Measurements from ENCODE around the gene ADGRF3. TPM values are rescaled to one million over a fixed set of nuclear protein-coding genes. Genes with fewer than 3 reads are reported as not detected.
"Not testable (repeated sequence)": the region's sequence is repeated elsewhere in the genome, so short reads cannot be mapped to it uniquely, and the experiment has no call there.

Gene ADGRF3, protein sequence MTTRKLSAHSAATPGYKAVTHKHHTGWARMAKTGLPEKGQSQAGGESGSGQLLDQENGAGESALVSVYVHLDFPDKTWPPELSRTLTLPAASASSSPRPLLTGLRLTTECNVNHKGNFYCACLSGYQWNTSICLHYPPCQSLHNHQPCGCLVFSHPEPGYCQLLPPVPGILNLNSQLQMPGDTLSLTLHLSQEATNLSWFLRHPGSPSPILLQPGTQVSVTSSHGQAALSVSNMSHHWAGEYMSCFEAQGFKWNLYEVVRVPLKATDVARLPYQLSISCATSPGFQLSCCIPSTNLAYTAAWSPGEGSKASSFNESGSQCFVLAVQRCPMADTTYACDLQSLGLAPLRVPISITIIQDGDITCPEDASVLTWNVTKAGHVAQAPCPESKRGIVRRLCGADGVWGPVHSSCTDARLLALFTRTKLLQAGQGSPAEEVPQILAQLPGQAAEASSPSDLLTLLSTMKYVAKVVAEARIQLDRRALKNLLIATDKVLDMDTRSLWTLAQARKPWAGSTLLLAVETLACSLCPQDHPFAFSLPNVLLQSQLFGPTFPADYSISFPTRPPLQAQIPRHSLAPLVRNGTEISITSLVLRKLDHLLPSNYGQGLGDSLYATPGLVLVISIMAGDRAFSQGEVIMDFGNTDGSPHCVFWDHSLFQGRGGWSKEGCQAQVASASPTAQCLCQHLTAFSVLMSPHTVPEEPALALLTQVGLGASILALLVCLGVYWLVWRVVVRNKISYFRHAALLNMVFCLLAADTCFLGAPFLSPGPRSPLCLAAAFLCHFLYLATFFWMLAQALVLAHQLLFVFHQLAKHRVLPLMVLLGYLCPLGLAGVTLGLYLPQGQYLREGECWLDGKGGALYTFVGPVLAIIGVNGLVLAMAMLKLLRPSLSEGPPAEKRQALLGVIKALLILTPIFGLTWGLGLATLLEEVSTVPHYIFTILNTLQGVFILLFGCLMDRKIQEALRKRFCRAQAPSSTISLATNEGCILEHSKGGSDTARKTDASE
- polyA plus RNA-seq = under 1 TPM in 2 of 3 donors, not detected in 1; 0.10 to 0.22 TPM

DNA sequence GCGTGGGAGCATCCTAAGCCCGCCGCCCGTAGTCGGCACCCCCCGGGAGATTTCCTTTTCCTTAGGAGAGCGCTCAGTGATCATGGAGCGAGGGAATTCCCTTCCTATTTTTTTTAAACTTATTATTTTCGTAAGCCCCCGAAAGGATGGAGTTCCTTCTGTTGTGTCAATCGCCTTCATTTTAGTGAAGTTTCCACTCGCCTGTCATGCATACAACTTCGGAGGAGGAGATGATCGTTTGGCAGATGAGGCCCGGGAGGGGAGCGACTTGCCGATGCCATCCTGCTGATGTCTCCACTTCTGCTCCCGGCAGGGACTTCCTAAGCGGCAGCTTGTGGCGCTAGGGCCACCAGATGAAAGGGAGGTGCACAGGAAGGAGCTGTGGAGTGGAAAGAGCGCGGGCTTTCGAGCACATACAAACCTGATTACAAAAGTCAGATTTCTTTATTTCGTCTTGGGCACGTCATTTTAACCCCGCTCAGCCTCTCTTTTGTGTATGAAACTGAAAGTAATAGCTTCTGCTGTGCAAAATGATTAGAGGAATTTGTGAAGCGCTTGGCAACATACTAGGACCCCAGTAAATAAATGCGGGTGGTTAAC lies at the start of gene ADGRF3:
TSS of gene ADGRF3 (minus strand) at position 336 of the 600 bp plus-strand sequence. CDS start 555 bp downstream, outside the sequence.
- H3K27ac ChIP-seq (ENCODE audit: low read depth, low read length) = no peak within 1 kb of the TSS
- WGBS, 3 donors = 0 to 1% (median 0%) methylated on average over 26 to 28 of the region's 28 CpGs

DNA sequence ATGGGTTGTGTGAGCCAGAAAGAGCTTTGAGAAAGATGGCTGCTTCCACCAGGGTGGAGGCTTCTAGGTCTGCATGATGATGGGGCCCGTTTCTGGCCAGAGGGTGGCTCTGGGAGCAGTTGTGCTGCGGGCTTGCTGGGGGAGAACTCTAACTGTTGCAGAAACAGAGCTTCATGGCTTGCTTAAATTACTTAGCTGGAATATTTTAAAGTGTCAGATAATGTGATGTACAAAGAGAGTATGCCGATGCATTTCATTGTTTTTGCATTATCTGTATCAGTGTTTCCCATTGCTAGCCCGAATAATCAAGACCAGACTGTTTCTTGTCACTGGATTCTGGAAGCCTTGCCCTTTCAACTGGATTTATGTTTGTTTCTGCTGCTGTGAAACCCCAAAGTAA lies 48.8 kb upstream of the ADGRF3 start:
- 66 to 83% (median 76%) methylated on average over 4 of the region's 4 CpGs for WGBS, 3 donors
- H3K27ac ChIP-seq (ENCODE audit: low read depth, low read length) = no peak overlapping the region

DNA sequence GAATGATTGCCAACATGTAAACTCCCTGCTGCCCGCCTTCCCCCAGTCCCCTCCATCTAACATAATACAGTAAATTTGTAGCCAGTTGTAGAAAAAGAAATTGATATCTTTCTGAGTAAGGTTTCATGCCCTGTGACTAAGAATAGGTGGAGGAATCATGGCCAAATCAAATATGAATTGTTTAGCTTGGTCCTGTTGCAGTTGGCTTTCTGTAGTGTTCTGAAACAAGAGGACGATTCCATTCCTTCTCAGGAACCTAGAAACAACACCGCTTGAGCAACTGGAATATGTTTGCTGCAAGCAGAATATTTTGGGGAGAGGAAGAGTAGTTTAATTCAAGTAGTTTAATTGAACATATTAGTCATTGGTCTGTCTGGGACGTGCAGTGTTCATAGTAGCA lies 48.1 kb upstream of the ADGRF3 start:
- WGBS, 3 donors = 80 to 94% (median 94%) methylated on average over 4 of the region's 4 CpGs
- no peak overlapping the region for H3K27ac ChIP-seq (ENCODE audit: low read depth, low read length)

DNA sequence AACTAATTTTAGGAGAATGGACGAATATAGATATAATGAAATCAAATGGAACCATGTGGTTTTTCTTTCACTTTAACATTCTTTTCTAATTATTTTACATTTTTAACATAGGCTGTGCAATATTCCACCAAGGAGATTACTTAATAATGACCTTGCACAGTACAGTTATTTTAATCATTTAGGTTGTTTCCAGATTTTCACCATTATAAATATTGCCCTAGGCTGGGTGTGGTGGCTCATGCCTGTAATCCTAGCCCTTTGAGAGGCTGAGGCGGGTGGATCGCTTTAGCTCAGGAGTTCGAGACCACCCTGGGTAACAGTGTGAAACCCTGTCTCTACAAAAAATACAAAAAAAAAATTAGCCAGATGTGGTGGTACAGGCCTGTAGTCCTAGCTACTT lies 40.6 kb upstream of the ADGRF3 start:
- WGBS, 3 donors = 95 to 98% (median 97%) methylated on average over 4 of the region's 4 CpGs
- no peak overlapping the region for H3K27ac ChIP-seq (ENCODE audit: low read depth, low read length)

DNA sequence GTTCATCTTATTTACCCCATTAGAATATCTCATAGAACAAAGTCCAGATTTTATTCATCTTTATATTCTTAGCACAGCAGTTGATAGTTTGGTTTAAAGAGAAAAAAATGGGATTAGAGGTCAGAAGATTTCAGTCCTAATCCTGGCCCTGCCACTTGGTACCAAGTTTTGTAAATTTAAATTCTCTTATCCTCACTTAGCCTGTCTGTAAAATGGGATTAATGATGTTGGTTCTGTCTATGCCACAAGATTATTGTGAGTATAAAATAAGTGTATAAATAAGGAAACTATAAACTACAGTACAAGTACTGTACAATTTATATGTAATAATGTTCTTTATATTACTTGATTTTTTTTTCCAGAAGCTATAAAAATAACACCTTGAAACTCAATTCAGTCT lies 38.0 kb upstream of the ADGRF3 start:
- H3K27ac ChIP-seq (ENCODE audit: low read depth, low read length) = no peak overlapping the region

DNA sequence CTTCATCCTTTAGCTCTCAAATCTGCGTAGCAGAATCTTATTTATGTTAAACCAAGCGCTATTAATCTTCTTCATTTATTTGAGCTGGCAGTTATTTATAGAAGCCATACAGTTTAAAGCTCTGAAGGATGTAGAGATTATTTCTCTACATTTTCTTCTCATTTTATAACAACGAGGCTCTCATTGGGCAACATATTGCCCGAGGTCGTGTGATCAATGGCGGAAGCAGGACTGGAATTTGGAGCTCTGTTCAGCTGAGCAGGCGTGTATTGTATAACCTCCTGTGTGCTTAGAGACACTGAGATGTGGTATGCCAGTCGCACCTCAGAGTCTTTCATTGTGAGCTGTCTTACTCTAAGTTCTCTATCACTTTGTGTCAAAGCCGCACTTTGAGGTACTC lies 37.6 kb upstream of the ADGRF3 start:
- no peak overlapping the region for H3K27ac ChIP-seq (ENCODE audit: low read depth, low read length)
- WGBS, 3 donors = 90 to 94% (median 92%) methylated on average over 9 of the region's 9 CpGs

DNA sequence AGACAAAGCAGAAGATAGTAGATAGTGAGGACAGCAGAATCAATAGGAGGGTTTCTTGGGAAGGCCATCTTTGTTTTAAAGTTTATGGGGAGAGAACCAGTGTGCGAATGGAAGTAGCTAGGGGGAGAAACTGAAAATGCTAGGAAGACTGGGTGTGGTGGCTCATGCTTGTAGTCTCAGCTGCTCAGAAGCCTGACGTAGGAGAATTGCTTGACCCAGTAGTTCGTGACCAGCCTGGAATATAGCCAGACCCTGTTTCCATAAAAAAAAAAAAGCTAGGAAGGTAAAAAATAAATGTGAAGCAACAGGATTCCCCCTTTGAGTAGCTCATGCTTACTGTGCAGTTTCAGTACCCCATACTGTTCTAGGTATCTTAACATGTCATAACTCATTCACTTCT lies 36.0 kb upstream of the ADGRF3 start:
- WGBS, 3 donors = 88 to 96% (median 92%) methylated on average over 3 of the region's 3 CpGs
- H3K27ac ChIP-seq (ENCODE audit: low read depth, low read length) = no peak overlapping the region

DNA sequence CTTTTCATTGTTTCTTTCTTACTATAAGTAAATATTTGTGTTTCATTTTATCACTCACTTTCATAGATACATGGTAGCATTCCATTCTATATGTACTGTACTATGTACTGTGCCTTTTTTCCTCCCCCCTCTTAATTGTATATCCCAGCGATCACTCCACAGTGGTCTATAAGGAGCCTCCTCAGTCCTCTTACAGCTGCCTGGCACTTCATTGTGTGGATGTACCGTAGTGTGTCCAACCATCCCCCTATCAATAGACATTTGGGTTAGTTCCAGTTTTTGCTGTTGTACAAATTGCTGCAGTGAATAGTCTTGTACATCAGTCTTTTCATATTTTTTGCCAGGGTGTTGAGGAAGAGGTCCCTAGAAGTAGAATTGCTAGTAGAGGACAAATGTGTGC lies 33.7 kb upstream of the ADGRF3 start:
- WGBS, 3 donors = 89 to 93% (median 91%) methylated on average over 2 of the region's 2 CpGs
- no peak overlapping the region for H3K27ac ChIP-seq (ENCODE audit: low read depth, low read length)

DNA sequence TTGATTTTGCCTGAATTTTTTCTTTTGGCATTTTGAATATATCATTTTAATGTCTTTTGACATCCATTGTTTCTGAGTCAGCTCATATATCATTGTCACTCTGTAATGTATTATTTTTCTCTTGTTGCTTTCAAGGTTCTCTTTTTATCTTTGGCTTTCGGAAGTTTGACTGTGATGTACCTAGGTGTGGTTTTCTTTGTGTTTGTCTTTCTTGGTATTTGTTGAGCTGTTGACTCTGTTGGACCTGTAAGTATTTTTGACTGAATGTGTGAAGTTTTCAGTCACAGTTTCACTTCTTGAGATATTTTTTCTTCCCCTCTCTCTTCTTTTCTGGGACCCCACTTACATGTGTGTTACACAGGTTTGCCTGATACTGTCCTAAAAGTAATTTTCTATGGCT lies 30.2 kb upstream of the ADGRF3 start:
- no peak overlapping the region for H3K27ac ChIP-seq (ENCODE audit: low read depth, low read length)
- WGBS, 3 donors = 96 to 98% (median 98%) methylated on average over 1 of the region's 1 CpG

DNA sequence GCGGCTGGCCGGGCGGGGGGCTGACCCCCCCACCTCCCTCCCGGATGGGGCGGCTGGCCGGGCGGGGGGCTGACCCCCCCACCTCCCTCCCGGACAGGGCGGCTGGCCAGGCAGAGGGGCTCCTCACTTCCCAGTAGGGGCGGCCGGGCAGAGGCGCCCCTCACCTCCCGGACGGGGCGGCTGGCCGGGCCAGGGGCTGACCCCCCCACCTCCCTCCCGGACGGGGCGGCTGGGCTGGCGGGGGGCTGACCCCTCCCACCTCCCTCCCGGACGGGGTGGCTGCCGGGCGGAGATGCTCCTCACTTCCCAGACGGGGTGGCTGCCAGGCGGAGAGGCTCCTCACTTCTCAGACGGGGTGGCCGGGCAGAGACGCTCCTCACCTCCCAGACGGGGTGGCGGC lies 24.3 kb upstream of the ADGRF3 start:
- not testable (repeated sequence) for H3K27ac ChIP-seq (ENCODE audit: low read depth, low read length)
- WGBS, 3 donors = 67 to 96% methylated on average over 3 to 15 of the region's 31 CpGs; no CpG with 5 or more reads in 1 of the 3 donors

DNA sequence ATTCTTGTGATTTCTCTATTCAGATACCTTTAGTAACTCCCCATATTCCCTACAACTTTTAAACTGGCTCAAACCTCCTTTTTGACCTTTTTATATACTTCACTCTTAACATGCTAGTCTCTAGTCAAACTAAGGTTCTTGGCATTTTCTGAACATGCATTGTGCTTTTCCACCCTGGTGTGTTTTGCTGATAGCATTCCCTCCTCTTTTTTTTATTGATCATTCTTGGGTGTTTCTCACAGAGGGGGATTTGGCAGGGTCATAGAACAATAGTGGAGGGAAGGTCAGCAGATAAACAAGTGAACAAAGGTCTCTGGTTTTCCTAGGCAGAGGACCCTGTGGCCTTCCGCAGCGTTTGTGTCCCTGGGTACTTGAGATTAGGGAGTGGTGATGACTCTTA lies 23.1 kb upstream of the ADGRF3 start:
- 25 to 69% (median 40%) methylated on average over 2 of the region's 2 CpGs for WGBS, 3 donors
- H3K27ac ChIP-seq (ENCODE audit: low read depth, low read length) = not testable (repeated sequence)

DNA sequence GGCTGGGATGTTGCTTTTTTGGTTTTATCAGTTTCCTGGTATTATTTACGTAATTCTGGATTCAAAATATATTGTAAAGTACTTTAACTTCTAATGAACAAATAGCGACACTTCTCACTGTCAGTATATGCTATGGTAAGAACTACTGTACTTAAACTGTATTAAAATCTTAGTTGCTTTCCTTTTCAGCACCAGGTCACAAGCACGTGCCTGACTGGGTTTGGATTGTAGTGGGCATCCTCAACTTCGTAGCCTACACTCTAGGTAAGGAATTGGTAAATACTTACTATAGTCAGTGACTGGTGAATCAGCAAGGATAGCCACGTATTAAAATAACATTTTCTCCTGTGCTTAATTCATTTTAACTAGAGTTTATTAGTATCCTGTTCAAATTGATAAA lies 20.4 kb upstream of the ADGRF3 start:
- H3K27ac ChIP-seq (ENCODE audit: low read depth, low read length) = no peak overlapping the region
- 91 to 94% (median 94%) methylated on average over 5 of the region's 5 CpGs for WGBS, 3 donors

DNA sequence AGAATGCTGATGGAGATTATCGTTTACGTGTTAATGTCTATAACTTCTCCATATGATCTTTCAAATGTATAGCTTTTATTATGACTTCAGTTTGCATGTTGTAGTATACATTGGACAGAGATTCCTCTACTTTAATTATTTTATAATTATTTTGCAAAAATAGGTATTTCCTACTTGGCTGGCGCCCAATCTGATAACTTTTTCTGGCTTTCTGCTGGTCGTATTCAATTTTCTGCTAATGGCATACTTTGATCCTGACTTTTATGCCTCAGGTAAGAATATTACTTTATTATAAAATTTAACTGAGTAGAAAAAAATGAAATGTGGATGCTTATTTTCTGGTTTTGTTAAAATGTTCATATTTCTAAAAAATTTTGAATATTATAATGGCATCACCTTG lies 18.1 kb upstream of the ADGRF3 start:
- WGBS, 3 donors = 92 to 94% (median 93%) methylated on average over 4 of the region's 4 CpGs
- H3K27ac ChIP-seq (ENCODE audit: low read depth, low read length) = no peak overlapping the region

DNA sequence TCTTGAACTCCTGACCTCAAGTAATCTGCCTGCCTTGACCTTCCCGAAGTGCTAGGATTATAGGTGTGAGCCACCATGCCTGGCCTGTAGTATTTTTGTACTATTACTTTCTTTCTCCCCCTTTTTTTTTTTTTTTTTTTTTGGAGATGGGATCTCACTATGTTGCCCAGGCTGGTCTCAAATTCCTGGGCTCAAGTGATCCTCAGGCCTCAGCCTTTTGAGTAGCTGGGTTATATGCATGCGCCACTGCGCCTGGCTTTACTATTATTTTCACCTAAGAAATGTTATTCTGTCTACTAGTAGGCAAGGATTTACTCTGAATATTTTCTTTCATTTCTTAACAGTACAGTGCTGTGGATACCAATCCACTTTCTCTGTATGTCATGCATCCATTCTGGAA lies 17.4 kb upstream of the ADGRF3 start:
- WGBS, 3 donors = 79 to 94% (median 93%) methylated on average over 3 of the region's 3 CpGs

DNA sequence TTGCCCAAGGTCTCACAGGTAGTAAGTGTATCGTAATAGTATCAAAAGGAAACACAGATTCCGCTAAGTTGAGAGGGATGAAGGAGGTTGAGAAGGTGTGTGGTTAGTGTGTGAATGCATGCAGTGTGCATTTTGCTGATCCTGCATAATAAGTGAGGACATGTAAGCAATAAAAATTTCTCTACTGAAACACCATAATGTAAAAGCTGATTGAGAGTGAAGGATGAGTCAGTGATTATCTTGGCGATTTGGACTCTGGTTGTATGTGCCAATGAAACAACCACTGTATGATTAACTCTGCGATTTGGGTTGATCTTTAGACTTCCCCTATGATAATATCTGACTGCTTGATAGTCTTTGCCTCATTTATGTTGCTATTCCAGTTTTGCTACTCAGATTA lies 16.7 kb upstream of the ADGRF3 start:
- WGBS, 3 donors = 77 to 84% (median 79%) methylated on average over 4 of the region's 4 CpGs
- H3K27ac ChIP-seq (ENCODE audit: low read depth, low read length) = no peak overlapping the region

More for the DNA sequence above, 17.4 kb upstream of the ADGRF3 start:
- no peak overlapping the region for H3K27ac ChIP-seq (ENCODE audit: low read depth, low read length)

DNA sequence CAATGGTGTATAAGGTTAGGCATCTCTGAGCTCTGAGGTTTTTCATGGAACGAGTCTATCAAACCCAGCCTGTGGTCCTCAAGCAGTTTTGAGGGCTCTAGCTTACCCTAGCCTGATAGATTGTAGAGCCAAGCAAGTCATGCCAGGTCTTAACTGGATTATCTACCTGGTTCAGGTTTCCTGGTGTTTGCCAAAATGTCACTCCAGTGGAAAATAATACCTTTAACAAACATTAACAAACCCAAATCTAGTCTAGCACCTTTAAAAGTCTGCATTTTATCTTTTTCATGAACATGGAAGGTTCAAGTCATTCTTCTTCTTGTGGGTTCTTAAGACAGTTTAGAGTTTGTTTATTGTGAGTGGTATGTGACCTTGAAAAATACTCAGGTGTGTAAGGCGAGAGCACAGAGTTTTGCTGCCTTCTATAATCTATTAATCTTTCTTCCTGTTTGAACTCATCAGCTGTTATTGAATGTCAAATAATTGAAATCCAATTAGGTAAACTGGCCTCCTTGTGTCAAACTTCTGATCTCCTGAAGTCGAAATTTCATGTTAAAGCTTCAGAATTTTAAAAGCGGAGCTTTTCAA lies 13.4 kb upstream of the ADGRF3 start:
- 41 to 94% (median 92%) methylated on average over 4 of the region's 4 CpGs for WGBS, 3 donors
- no peak overlapping the region for H3K27ac ChIP-seq (ENCODE audit: low read depth, low read length)

DNA sequence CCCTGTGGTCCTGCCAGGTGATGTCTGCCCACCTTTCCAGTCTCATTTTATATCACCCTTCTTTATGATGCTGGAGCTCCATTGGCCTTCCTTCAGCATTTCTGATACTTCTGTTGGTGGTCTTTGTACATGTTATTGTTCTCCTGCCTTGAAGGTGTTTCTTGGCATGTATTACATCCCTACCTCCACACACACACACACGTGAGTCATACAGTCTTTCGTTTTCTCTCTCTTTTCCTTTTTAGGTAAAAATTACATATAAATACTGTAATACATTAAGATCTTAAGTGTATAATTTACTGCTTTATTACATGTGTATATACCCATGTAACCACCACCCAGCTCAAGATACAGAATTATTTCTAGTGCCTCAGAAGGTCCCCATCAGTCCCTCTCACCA lies 10.2 kb upstream of the ADGRF3 start:
- 78 to 92% (median 84%) methylated on average over 2 of the region's 2 CpGs for WGBS, 3 donors
- no peak overlapping the region for H3K27ac ChIP-seq (ENCODE audit: low read depth, low read length)

DNA sequence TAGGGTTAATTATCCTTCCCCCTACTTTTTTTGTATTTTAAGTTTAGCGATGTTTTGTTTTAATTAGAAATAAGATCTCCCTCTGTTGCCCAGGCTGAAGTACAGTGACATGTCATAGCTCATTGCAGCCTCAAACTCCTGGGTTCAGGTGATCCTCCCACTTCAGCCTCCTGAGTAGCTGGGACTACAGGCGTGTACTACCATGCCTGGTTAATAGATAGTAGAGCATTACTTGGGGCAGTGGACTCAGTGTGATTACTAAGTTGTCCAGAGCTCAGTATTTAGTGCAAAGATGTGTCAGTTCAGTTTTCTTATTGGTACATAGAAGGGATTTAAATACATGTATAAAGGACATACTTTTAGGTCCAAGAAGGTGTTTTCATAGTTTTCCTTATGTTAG lies 9.5 kb upstream of the ADGRF3 start:
- 96 to 100% (median 100%) methylated on average over 2 of the region's 2 CpGs for WGBS, 3 donors

More for the DNA sequence above, 9.5 kb upstream of the ADGRF3 start:
- no peak overlapping the region for H3K27ac ChIP-seq (ENCODE audit: low read depth, low read length)

All from adipose tissue (tissue), 3 donors.